KMS-11 (cell line): ENCODE data around the gene FGF21.
"Not testable (repeated sequence)": the region's sequence is repeated elsewhere in the genome, so short reads cannot be mapped to it uniquely, and the experiment has no call there.

Experiments
- H2AFZ ChIP-seq: fragments of 200-600 bp; sonication (generic); 2 replicates; pipeline ENCODE4 v1.6.1; 2016; ENCODE audit warnings: antibody characterized with exemption, mixed run types, low read depth
- H3K27ac ChIP-seq: fragments of 200-600 bp; sonication (generic); 2 replicates; pipeline ENCODE4 v1.6.1; 2016; ENCODE audit warnings: mild to moderate bottlenecking, mixed run types
- H3K27me3 ChIP-seq: fragments of 200-600 bp; sonication (generic); 2 replicates; pipeline ENCODE4 v1.6.1; 2017; ENCODE audit warnings: mild to moderate bottlenecking, low read depth, mixed run types, moderate library complexity; ENCODE audit not compliant: insufficient read depth
- H3K36me3 ChIP-seq: fragments of 200-600 bp; sonication (generic); 2 replicates; pipeline ENCODE4 v1.6.1; 2017; ENCODE audit warnings: mild to moderate bottlenecking, mixed run types; ENCODE audit not compliant: insufficient read depth
- H3K4me1 ChIP-seq: fragments of 200-600 bp; sonication (generic); 2 replicates; pipeline ENCODE4 v1.6.1; 2016; ENCODE audit warnings: mild to moderate bottlenecking, low read depth, mixed run types; ENCODE audit not compliant: poor library complexity, severe bottlenecking
- H3K4me2 ChIP-seq: fragments of 200-600 bp; sonication (generic); 2 replicates; pipeline ENCODE4 v1.7.0; 2016; ENCODE audit warnings: mild to moderate bottlenecking, mixed run types
- H3K4me3 ChIP-seq: fragments of 200-600 bp; sonication (generic); IDR thresholded peaks from 2 replicates; pipeline ENCODE4 v1.6.1; 2017; ENCODE audit warnings: low read depth, low read length, mixed read lengths; ENCODE audit not compliant: insufficient read depth
- H3K79me2 ChIP-seq: fragments of 200-600 bp; sonication (generic); 2 replicates; pipeline ENCODE4 v1.6.1; 2016; ENCODE audit warnings: low read depth, mixed run types; ENCODE audit not compliant: insufficient read depth
- H3K9ac ChIP-seq: fragments of 200-600 bp; sonication (generic); 2 replicates; pipeline ENCODE4 v1.6.1; 2016; ENCODE audit warnings: mild to moderate bottlenecking, mixed run types
- H4K20me1 ChIP-seq: fragments of 200-600 bp; sonication (generic); 2 replicates; pipeline ENCODE4 v1.6.1; 2016; ENCODE audit warnings: mild to moderate bottlenecking, mixed run types; ENCODE audit not compliant: insufficient read depth
- CTCF ChIP-seq: fragments of 200-600 bp; sonication (generic); conservative IDR thresholded peaks from 2 replicates; pipeline ENCODE4 v1.6.1; 2017; ENCODE audit warnings: low read depth, mild to moderate bottlenecking, antibody characterized with exemption, low read length, moderate library complexity, mixed read lengths

Gene FGF21

DNA sequence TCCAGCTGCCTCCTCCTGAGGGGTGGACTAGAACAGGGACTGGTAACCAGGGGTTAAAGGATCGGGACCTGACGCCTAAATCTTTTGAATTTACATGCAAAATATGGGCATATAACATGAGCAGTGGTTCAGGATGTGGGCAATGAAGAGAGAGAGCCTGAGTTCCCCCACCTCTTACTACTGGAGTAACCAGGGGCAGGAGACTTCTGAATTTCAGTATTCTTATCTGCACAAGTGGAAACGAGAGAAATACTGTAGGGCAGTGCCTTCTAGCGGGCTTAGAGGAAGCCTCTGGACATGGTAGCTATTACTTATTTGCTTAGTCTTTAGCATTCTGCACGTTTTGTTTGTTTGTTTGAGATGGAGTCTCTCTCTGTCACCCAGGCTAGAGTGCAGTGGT is 29.2 kb downstream of the FGF21 start:
- Histone ChIP-seq H2AFZ (no peak overlapping the region), H3K9ac (no peak overlapping the region), H3K4me2 (no peak overlapping the region), H3K27ac (no peak overlapping the region), H3K27me3 (peaks cover 24% of the 10 kb centered on the region), H4K20me1 (no peaks in the 10 kb centered on the region), H3K4me3 (no peak overlapping the region), H3K36me3 (no peaks in the 10 kb centered on the region), H3K4me1 (peaks cover 10% of the 10 kb centered on the region), H3K79me2 (no peaks in the 10 kb centered on the region)
- TF ChIP-seq CTCF: no peak

DNA sequence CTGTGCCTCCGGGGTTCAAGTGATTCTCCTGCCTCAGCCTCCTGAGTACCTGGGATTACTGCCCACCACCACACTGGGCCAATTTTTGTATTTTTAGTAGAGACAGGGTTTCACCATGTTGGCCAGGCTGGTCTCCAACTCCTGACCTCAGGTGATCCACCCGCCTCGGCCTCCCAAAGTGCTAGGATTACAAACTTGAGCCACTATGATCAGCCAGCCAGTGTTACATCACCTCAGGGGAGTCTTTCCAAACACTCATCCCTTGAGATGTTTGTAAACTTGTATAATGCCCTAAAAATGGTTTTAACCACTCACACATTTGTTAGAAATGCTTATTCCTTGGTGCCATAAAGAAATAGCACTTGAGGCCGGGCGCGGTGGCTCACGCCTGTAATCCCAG is 31.1 kb downstream of the FGF21 start:
- H3K36me3 ChIP-seq, H3K4me2 ChIP-seq, H4K20me1 ChIP-seq, H2AFZ ChIP-seq, H3K4me3 ChIP-seq, H3K27ac ChIP-seq, H3K79me2 ChIP-seq, H3K9ac ChIP-seq, H3K4me1 ChIP-seq: not testable (repeated sequence)
- H3K27me3 ChIP-seq: peaks cover 23% of the 10 kb centered on the region

GRCh38 chr19:48787331-48787730 is 32.0 kb downstream of the FGF21 start:
- not testable (repeated sequence) for H2AFZ ChIP-seq, H3K27ac ChIP-seq, H3K79me2 ChIP-seq, H3K4me3 ChIP-seq, H3K4me2 ChIP-seq, H3K9ac ChIP-seq, H3K4me1 ChIP-seq, H3K36me3 ChIP-seq, H4K20me1 ChIP-seq
- peaks cover 18% of the 10 kb centered on the region; the same call in 1 of the 2 replicates for H3K27me3 ChIP-seq

DNA sequence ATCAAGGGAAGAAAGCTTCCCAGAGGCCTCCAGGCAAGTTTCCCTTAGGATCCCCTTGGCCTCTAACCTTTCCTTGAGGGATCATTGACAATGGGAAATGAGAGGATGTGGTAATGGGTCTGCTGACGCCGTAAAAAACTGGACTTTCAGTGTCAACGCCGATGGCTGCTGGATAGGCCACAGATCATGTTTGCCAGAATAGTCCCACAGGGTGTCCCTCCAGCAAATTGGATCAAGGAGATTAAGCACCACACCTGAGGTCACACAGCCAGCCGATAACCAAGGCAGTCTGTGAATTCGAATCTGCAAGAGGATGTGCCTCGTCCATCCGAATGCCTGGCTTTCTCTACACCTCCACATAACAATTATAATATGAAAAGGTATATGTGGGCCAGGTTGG is 37.9 kb downstream of the FGF21 start:
- Histone ChIP-seq H3K79me2 (no peaks in the 10 kb centered on the region), H3K4me1 (peaks cover 4% of the 10 kb centered on the region), H3K36me3 (no peaks in the 10 kb centered on the region), H3K27ac (no peak overlapping the region), H2AFZ (no peak overlapping the region), H3K9ac (no peak overlapping the region), H3K4me2 (no peak overlapping the region), H4K20me1 (no peaks in the 10 kb centered on the region), H3K4me3 (no peak overlapping the region), H3K27me3 (no peaks in the 10 kb centered on the region)
- TF ChIP-seq CTCF: no peak

DNA sequence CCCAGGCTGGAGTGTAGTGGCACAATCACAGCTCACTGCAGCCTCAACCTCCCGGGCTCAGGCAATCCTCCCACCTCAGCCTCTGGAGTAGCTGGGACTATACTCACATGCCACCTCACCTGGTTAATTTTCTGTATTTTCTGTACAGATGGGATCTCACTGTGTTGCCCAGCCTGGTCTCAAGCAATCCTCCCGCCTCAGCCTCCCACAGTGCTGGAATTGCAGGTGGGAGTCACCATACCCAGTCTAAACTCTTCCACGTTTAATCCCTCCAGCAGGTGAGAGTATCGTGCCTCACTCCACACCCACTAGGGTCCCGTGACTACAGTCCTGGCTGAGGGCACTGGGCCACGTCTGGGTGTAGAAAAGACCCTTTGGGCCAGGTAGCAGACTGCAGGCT is 39.0 kb downstream of the FGF21 start:
- no peaks in the 10 kb centered on the region for H3K79me2 ChIP-seq
- no peak overlapping the region for H3K9ac ChIP-seq
- H4K20me1 ChIP-seq: no peaks in the 10 kb centered on the region
- TF ChIP-seq CTCF: no peak
- no peaks in the 10 kb centered on the region for H3K27me3 ChIP-seq
- no peak overlapping the region for H3K27ac ChIP-seq
- H3K4me3 ChIP-seq: no peak overlapping the region
- H2AFZ ChIP-seq: no peak overlapping the region
- H3K4me1 ChIP-seq: peaks cover 4% of the 10 kb centered on the region
- no peaks in the 10 kb centered on the region for H3K36me3 ChIP-seq
- H3K4me2 ChIP-seq: no peak overlapping the region; the same call in 1 of the 2 replicates
